Tibial artery (tissue), 4 donors: ENCODE measurements around the gene EDA.

Experiments
- DNase-seq, 2 donors: peaks; one replicate each; pipeline ENCODE4 v3.0.0-alpha.2; 2019
- H3K27ac ChIP-seq, 2 donors: fragments of 200-600 bp; sonication (generic) in 1 of 2; 1 replicate in 1 of 2; 2 replicates in 1 of 2; pipeline ENCODE4 v1.5.1; 2018 to 2019; ENCODE audit warnings: mild to moderate bottlenecking in 1 of 2
- H3K27me3 ChIP-seq, 2 donors: fragments of 200-600 bp; sonication (generic) in 1 of 2; one replicate each; pipeline versions ENCODE4 v1.5.1 to v1.6.0; 2016 to 2019
- H3K36me3 ChIP-seq, 3 donors: fragments of 200-600 bp; sonication (generic) in 2 of 3; one replicate each; pipeline ENCODE4 v1.5.1; 2016 to 2019; ENCODE audit warnings: mild to moderate bottlenecking in 2 of 3
- H3K4me1 ChIP-seq, 4 donors: fragments of 200-600 bp; sonication (generic) in 2 of 4; 1 replicate in 3 of 4; 2 replicates in 1 of 4; pipeline ENCODE4 v1.5.1; 2016 to 2019
- H3K4me3 ChIP-seq, 2 donors: fragments of 200-600 bp; sonication (generic) in 1 of 2; 1 replicate in 1 of 2; 2 replicates in 1 of 2; pipeline ENCODE4 v1.5.1; 2018 to 2019; ENCODE audit warnings: mild to moderate bottlenecking in 2 of 2
- H3K9me3 ChIP-seq, 3 donors: fragments of 200-600 bp; sonication (generic) in 1 of 3; one replicate each; pipeline ENCODE4 v1.5.1; 2016 to 2019
- CTCF ChIP-seq, 2 experiments: fragments of 200-600 bp in 1 of 2; fragments of 450-650 bp in 1 of 2; IDR thresholded peaks; one replicate each; pipeline ENCODE4 v1.5.1; 2017 to 2019; ENCODE audit warnings: antibody characterized with exemption in 2 of 2, mild to moderate bottlenecking in 1 of 2, moderate library complexity in 1 of 2
- intact Hi-C: fragments of 100-400 bp; cut with DNase I; formaldehyde crosslinking; loops from one replicate; pipeline ENCODE4 v1.15.0; 2023; ENCODE audit warnings: low total_unique reads

EDA gene

GRCh38 chrX:70082723-70083122, 466.8 kb downstream of the EDA start:
- Histone ChIP-seq H3K4me1 (no peaks in the 10 kb centered on the region), H3K4me3 (no peak overlapping the region), H3K9me3 (no peaks in the 10 kb centered on the region), H3K36me3 (no peaks in the 10 kb centered on the region), H3K27ac (no peak overlapping the region), H3K27me3 (no peaks in the 10 kb centered on the region)
- DNase-seq = no peak
- TF ChIP-seq CTCF (IDR thresholded peaks at IDR 0.05) = no peak
- intact Hi-C loops = no loop called here

GRCh38 chrX:70084592-70085240, 468.8 kb downstream of the EDA start:
- H3K27me3 ChIP-seq = no peaks in the 10 kb centered on the region
- no peaks in the 10 kb centered on the region for H3K4me1 ChIP-seq
- H3K9me3 ChIP-seq = no peaks in the 10 kb centered on the region
- H3K36me3 ChIP-seq = no peaks in the 10 kb centered on the region
- no peak overlapping the region for H3K27ac ChIP-seq
- no peak for DNase-seq
- no peak overlapping the region for H3K4me3 ChIP-seq
- intact Hi-C loops = no loop called here
- TF ChIP-seq CTCF (IDR thresholded peaks at IDR 0.05) = no peak

GRCh38 chrX:70087857-70088630, 472.1 kb downstream of the EDA start:
- Histone ChIP-seq H3K4me3 (no peak overlapping the region), H3K36me3 (no peaks in the 10 kb centered on the region), H3K27ac (no peak overlapping the region), H3K27me3 (no peaks in the 10 kb centered on the region), H3K4me1 (no peaks in the 10 kb centered on the region), H3K9me3 (no peaks in the 10 kb centered on the region)
- TF ChIP-seq CTCF (IDR thresholded peaks at IDR 0.05) = no peak
- intact Hi-C loops = no loop called here
- no peak for DNase-seq

GRCh38 chrX:70088751-70089150, 472.8 kb downstream of the EDA start:
- Histone ChIP-seq H3K27me3 (no peaks in the 10 kb centered on the region), H3K4me1 (no peaks in the 10 kb centered on the region), H3K9me3 (no peaks in the 10 kb centered on the region), H3K27ac (no peak overlapping the region), H3K4me3 (no peak overlapping the region), H3K36me3 (no peaks in the 10 kb centered on the region)
- DNase-seq = no peak
- TF ChIP-seq CTCF (IDR thresholded peaks at IDR 0.05) = no peak
- intact Hi-C loops = no loop called here
